ENCODE results near the gene ZDHHC5.

The ZDHHC5 gene

GRCh38 chr11:57741132-57742086, 73.5 kb downstream of the ZDHHC5 start, which contains the start of gene SELENOH (continued):
- TF ChIP-seq ZXDB (tag by site-specific recombination; IDR thresholded peaks at IDR 0.05): peak; percentile 96
- peak; percentile 80 for TF ChIP-seq EGR2 (tag by site-specific recombination; IDR thresholded peaks at IDR 0.05; ENCODE audit: low read depth)
- TF ChIP-seq PRDM6 (tag by site-specific recombination; IDR thresholded peaks at IDR 0.05): no peak
- TF ChIP-seq ZNF311 (tag by site-specific recombination; IDR thresholded peaks at IDR 0.05; ENCODE audit: borderline replicate concordance): no peak
- TF ChIP-seq ZNF621 (tag by site-specific recombination; IDR thresholded peaks at IDR 0.05): no peak
- TF ChIP-seq TCF7L2 (IDR thresholded peaks at IDR 0.05; ENCODE audit: borderline replicate concordance, low read depth, low read length): 0 out of 2 replicates have a peak, but pooled peaks have one; percentile 37
- TF ChIP-seq OVOL3 (tag by site-specific recombination; IDR thresholded peaks at IDR 0.05): peak; percentile 42; the same call in 1 of the 2 replicates
- no peak; the same call in 1 of the 2 replicates for TF ChIP-seq ZNF768 (tag by site-specific recombination; IDR thresholded peaks at IDR 0.05)
- TF ChIP-seq ZNF785 (tag by site-specific recombination; IDR thresholded peaks at IDR 0.05): no peak
- TF ChIP-seq ZNF350 (tag by site-specific recombination; IDR thresholded peaks at IDR 0.05): no peak
- TF ChIP-seq ZNF488 (tag by site-specific recombination; IDR thresholded peaks at IDR 0.05): no peak
- peak; percentile 36 for TF ChIP-seq GLIS1 (tag by site-specific recombination; IDR thresholded peaks at IDR 0.05)
- no peak; the same call in 1 of the 2 replicates for TF ChIP-seq ZIC2 (tag by site-specific recombination; IDR thresholded peaks at IDR 0.05)
- no peak for TF ChIP-seq ZNF175 (tag by site-specific recombination; IDR thresholded peaks at IDR 0.05)
- TF ChIP-seq ZNF530 (tag by site-specific recombination; IDR thresholded peaks at IDR 0.05; ENCODE audit: low read depth): no peak
- TF ChIP-seq KLF7 (tag by site-specific recombination; IDR thresholded peaks at IDR 0.05; ENCODE audit: borderline replicate concordance): peak; percentile 68; the same call in 1 of the 2 replicates
- TF ChIP-seq ZNF585B (tag by site-specific recombination; IDR thresholded peaks at IDR 0.05): no peak
- TF ChIP-seq ZNF239 (tag by site-specific recombination; IDR thresholded peaks at IDR 0.05): no peak; the same call in 1 of the 2 replicates
- TF ChIP-seq ZNF174 (tag by site-specific recombination; IDR thresholded peaks at IDR 0.05): no peak
- TF ChIP-seq SP2 (tag by site-specific recombination; IDR thresholded peaks at IDR 0.05): peak; percentile 95
- no peak for TF ChIP-seq BCL6B (tag by site-specific recombination; IDR thresholded peaks at IDR 0.05)
- no peak for TF ChIP-seq HOXD13 (CRISPR knock-in tag; IDR thresholded peaks at IDR 0.05; ENCODE audit: borderline replicate concordance)
- peak; percentile 91; the same call in 1 of the 2 replicates for TF ChIP-seq REPIN1 (tag by site-specific recombination; IDR thresholded peaks at IDR 0.05; ENCODE audit: low read depth)
- no peak for TF ChIP-seq ZNF138 (tag by site-specific recombination; IDR thresholded peaks at IDR 0.05; ENCODE audit: borderline replicate concordance)
- TF ChIP-seq ZNF670 (tag by site-specific recombination; IDR thresholded peaks at IDR 0.05; ENCODE audit: low read depth): no peak
- no peak for TF ChIP-seq ZNF112 (tag by site-specific recombination; IDR thresholded peaks at IDR 0.05)
- peak; percentile 72; the same call in 1 of the 2 replicates for TF ChIP-seq MZF1 (tag by site-specific recombination; IDR thresholded peaks at IDR 0.05; ENCODE audit: borderline replicate concordance)
- no peak for TF ChIP-seq ZNF202 (tag by site-specific recombination; IDR thresholded peaks at IDR 0.05; ENCODE audit: borderline replicate concordance)
- TF ChIP-seq ZNF449 (tag by site-specific recombination; IDR thresholded peaks at IDR 0.05): 0 out of 2 replicates have a peak, but pooled peaks have one; percentile 25
- TF ChIP-seq ZNF560 (tag by site-specific recombination; IDR thresholded peaks at IDR 0.05; ENCODE audit: borderline replicate concordance): no peak
- 0 out of 2 replicates have a peak, but pooled peaks have one; percentile 10 for TF ChIP-seq ZNF513 (tag by site-specific recombination; IDR thresholded peaks at IDR 0.05)
- TF ChIP-seq KLF17 (tag by site-specific recombination; IDR thresholded peaks at IDR 0.05): peak; percentile 96

Measured in HEK293 (cell line).